GM12878 (cell line): Measurements from ENCODE around the gene TMEM167A. TPM values are rescaled to one million over a fixed set of nuclear protein-coding genes. Genes with fewer than 3 reads are reported as not detected.

Source experiments
- ATAC-seq: fragments of 200-7000 bp; cut with Tn5 transposase; 3 replicates; pipeline ENCODE4 v1.9.1; 2020; ENCODE audit warnings: mild to moderate bottlenecking, moderate library complexity
- BruUV-seq: library from RNA; stranded (reverse); fragments of 400-500 nt; replicated peaks from 2 replicates; lab custom pipeline; 2021; lab: Mats Ljungman, UMichigan
- CTCF ChIA-PET: fragments of 300-600 bp; sonication (Branson Sonifier 250); formaldehyde crosslinking; extraction: SDS; loops from one replicate; lab custom pipeline; 2021; ENCODE audit warnings: inconsistent platforms; lab: Yijun Ruan, JAX
- POLR2A ChIA-PET: fragments of 350-600 bp; formaldehyde crosslinking; extraction: SDS; loops from one replicate; lab custom pipeline; 2021; ENCODE audit warnings: inconsistent platforms; lab: Charles Lee
- RAD21 ChIA-PET: fragments of 300-600 bp; sonication (Branson Sonifier 250); formaldehyde crosslinking; loops from one replicate; lab custom pipeline; 2023; ENCODE audit warnings: antibody characterized with exemption; ENCODE audit not compliant: unreplicated experiment; lab: Charles Lee
- SMC1A ChIA-PET: fragments of 300-600 bp; sonication (Branson Sonifier 250); formaldehyde crosslinking; loops from one replicate; lab custom pipeline; 2023; ENCODE audit not compliant: unreplicated experiment, uncharacterized antibody; lab: Charles Lee
- DNase-seq: peaks from one replicate; pipeline ENCODE4 v3.0.0-alpha.2; 2011; ENCODE audit warnings: low read depth, low spot score
- FAIRE-seq: peaks from 3 replicates; lab custom pipeline; 2011; peaks lifted over from hg19 to GRCh38; lab: Jason Lieb, UNC
- H2AFZ ChIP-seq: 2 replicates; pipeline ENCODE4 v1.6.0; 2011; ENCODE audit warnings: low read depth, low read length, control low read depth; ENCODE audit not compliant: control insufficient read depth
- H3K27ac ChIP-seq: 2 replicates; pipeline ENCODE4 v1.5.1; 2011; ENCODE audit warnings: control low read depth; ENCODE audit not compliant: control insufficient read depth, insufficient read depth
- H3K27me3 ChIP-seq, 2 experiments: replicated peaks in 1 of 2; 2 replicates each; pipeline versions ENCODE4 v1.6.0 to v1.6.1; 2011; ENCODE audit warnings: low read length in 1 of 2; ENCODE audit not compliant: control insufficient read depth in 2 of 2, insufficient read depth in 2 of 2
- H3K36me3 ChIP-seq, 2 experiments: 2 replicates each; pipeline ENCODE4 v1.5.1; 2011; ENCODE audit warnings: low read length in 1 of 2; ENCODE audit not compliant: control insufficient read depth in 2 of 2, insufficient read depth in 2 of 2
- H3K4me1 ChIP-seq: 2 replicates; pipeline ENCODE4 v1.6.1; 2011; ENCODE audit warnings: mild to moderate bottlenecking, low read length, moderate library complexity, mixed read lengths; ENCODE audit not compliant: control insufficient read depth, insufficient read depth
- H3K4me2 ChIP-seq: 2 replicates; pipeline ENCODE4 v1.6.0; 2011; ENCODE audit warnings: control low read depth; ENCODE audit not compliant: control insufficient read depth, insufficient read depth
- H3K4me3 ChIP-seq: fragments of 200-600 bp; sonication (generic); 2 replicates; pipeline ENCODE4 v1.5.1; 2016
- H3K79me2 ChIP-seq: 2 replicates; pipeline ENCODE4 v1.6.0; 2011; ENCODE audit warnings: low read length; ENCODE audit not compliant: control insufficient read depth, insufficient read depth
- H3K9ac ChIP-seq: 2 replicates; pipeline ENCODE4 v1.8.0; 2011; ENCODE audit warnings: low read length, control low read depth, mixed read lengths; ENCODE audit not compliant: control insufficient read depth, insufficient read depth
- H3K9me3 ChIP-seq: replicated peaks from 3 replicates; pipeline ENCODE4 v1.5.1; 2011; ENCODE audit warnings: mild to moderate bottlenecking, low read length; ENCODE audit not compliant: control insufficient read depth, insufficient read depth
- H4K20me1 ChIP-seq: 2 replicates; pipeline ENCODE4 v1.6.0; 2011; ENCODE audit not compliant: control insufficient read depth, insufficient read depth
- CBX3 ChIP-seq: fragments of 200-600 bp; sonication (generic); IDR thresholded peaks from 2 replicates; pipeline ENCODE4 v1.6.1; 2016; ENCODE audit warnings: low read depth, borderline replicate concordance
- GABPA ChIP-seq: IDR thresholded peaks from 2 replicates; pipeline ENCODE4 v1.6.1; 2014; ENCODE audit warnings: antibody characterized with exemption, low read depth, mild to moderate bottlenecking, inconsistent platforms
- GATAD2B ChIP-seq: fragments of 450-650 bp; conservative IDR thresholded peaks from 2 replicates; pipeline ENCODE4 v1.6.1; 2017; ENCODE audit warnings: low read depth, mild to moderate bottlenecking, moderate library complexity
- JUND ChIP-seq: IDR thresholded peaks from 2 replicates; pipeline ENCODE4 v1.6.1; 2012; ENCODE audit warnings: low read depth, mild to moderate bottlenecking, low read length, improper control_type of control experiment, moderate library complexity
- NFIC ChIP-seq: IDR thresholded peaks from 2 replicates; pipeline ENCODE4 v1.6.1; 2012; ENCODE audit warnings: low read depth, mild to moderate bottlenecking, inconsistent platforms, low read length, moderate library complexity
- NR2C1 ChIP-seq: fragments of 450-650 bp; IDR thresholded peaks from 2 replicates; pipeline ENCODE4 v1.6.1; 2017; ENCODE audit warnings: antibody characterized with exemption, mild to moderate bottlenecking, moderate library complexity
- RCOR1 ChIP-seq: conservative IDR thresholded peaks from 2 replicates; pipeline ENCODE4 v1.6.1; 2012; ENCODE audit warnings: low read depth, low read length, improper control_type of control experiment
- SIN3A ChIP-seq: IDR thresholded peaks from 2 replicates; pipeline ENCODE4 v1.6.1; 2012; ENCODE audit warnings: low read depth, low read length, improper control_type of control experiment
- SKIL ChIP-seq: fragments of 450-650 bp; IDR thresholded peaks from 2 replicates; pipeline ENCODE4 v1.6.1; 2017; ENCODE audit warnings: mild to moderate bottlenecking, low read depth, inconsistent platforms; ENCODE audit not compliant: poor library complexity, severe bottlenecking
- ZNF592 ChIP-seq: fragments of 450-650 bp; IDR thresholded peaks from 2 replicates; pipeline ENCODE4 v1.6.1; 2017; ENCODE audit warnings: mild to moderate bottlenecking, moderate library complexity
- WGBS: methylation state at CpG from one replicate; pipeline ENCODE4 v1.1.6; 2016; ENCODE audit warnings: low lambda C conversion rate; ENCODE audit not compliant: insufficient replicate concordance, insufficient coverage; ENCODE audit errors: missing lambda C conversion rate; 5-methylcytosine and 5-hydroxymethylcytosine counted together
- in situ Hi-C: fragments of 300-500 bp; cut with MboI; formaldehyde crosslinking; loops from 9 replicates; pipeline ENCODE4 v1.14.3; 2018; ENCODE audit warnings: mixed read lengths
- intact Hi-C: fragments of 100-400 bp; cut with micrococcal nuclease; formaldehyde crosslinking; loops from one replicate; pipeline ENCODE4 v1.14.2; 2022; ENCODE audit not compliant: unreplicated experiment
- polyA plus RNA-seq, 11 experiments: library from polyadenylated mRNA; depleted of rRNA in 4 of 11; unstranded in 6 of 11; stranded (reverse) in 5 of 11; fragments of >200 nt; fragmentation: Nextera tagmentation in 4 of 11; fragmentation: Illumina TruSeq in 1 of 11; extraction: Ambion mirVana in 4 of 11; extraction: Trizol in 1 of 11; gene quantifications; 1 replicate in 1 of 11; 2 replicates in 10 of 11; pipeline versions ENCODE4 v1.2.1 to v1.2.3, GENCODE V29; 2011 to 2016; ENCODE audit warnings: inconsistent platforms in 2 of 11, missing spikeins in 2 of 11, low read depth in 1 of 11
- total RNA-seq, 4 experiments: library from RNA; depleted of rRNA in 3 of 4; stranded (reverse); fragments of >200 nt in 3 of 4; fragmentation: Illumina TruSeq in 1 of 4; extraction: Trizol in 1 of 4; gene quantifications; 2 replicates each; pipeline versions ENCODE4 v1.2.1 to v1.2.3, GENCODE V29; 2013 to 2021

Gene TMEM167A
- total and polyA plus RNA-seq, 10 of the 15 experiments (the other 5 are each of a cell fraction or from before 2014, with no cell fraction given), result 29.5 to 363 (median 85.6) TPM

- no peak for TF ChIP-seq ZNF592
- TF ChIP-seq CBX3, result no peak
- no peak for TF ChIP-seq GATAD2B
- no peak for TF ChIP-seq GABPA
These were observed 4.2 kb downstream of the TMEM167A start (continued) for GRCh38 chr5:83072966-83073365.

GRCh38 chr5:83071286-83072051 is 5.7 kb downstream of the TMEM167A start:
- H3K27me3 ChIP-seq, result no peaks in the 10 kb centered on the region

More at GRCh38 chr5:83071286-83072051, 5.7 kb downstream of the TMEM167A start:
- ChIA-PET RAD21 (no interaction called here), CTCF (no interaction called here), POLR2A (no interaction called here), SMC1A (interaction anchor here (0.6 to 1.3 kb wide), 4 partner anchors 10 to 363 kb away, joined by 3 to 4 read pairs (median 3); no protein-coding TSS in a partner anchor)
- peaks cover 2% of the 10 kb centered on the region; the same call in 2 of the 3 replicates for H3K9me3 ChIP-seq
- no TSS peak for BruUV-seq
- no peaks in the 10 kb centered on the region for H3K4me1 ChIP-seq
- H3K4me2 ChIP-seq, result 0 out of 2 replicates have a peak overlapping the region, but pooled peaks have one; percentile 35
- intact Hi-C loops (loop anchor here (10.0 kb wide), 3 partner anchors 293 to 797 kb away; partner anchors contain the start of gene RPS23), in situ Hi-C loops (no loop called here)
- peaks cover 87% of the 10 kb centered on the region for H3K79me2 ChIP-seq
- H4K20me1 ChIP-seq, result no peaks in the 10 kb centered on the region
- no peak overlapping the region for H3K27ac ChIP-seq
- no peak overlapping the region for H3K4me3 ChIP-seq
- no peak for ATAC-seq
- H3K9ac ChIP-seq, result no peak overlapping the region
- FAIRE-seq, result no peak
- WGBS, result 95% methylated on average over 2 of the region's 2 CpGs
- H3K36me3 ChIP-seq, result no peaks in the 10 kb centered on the region; a peak in 2 of 4 replicates
- no peak for TF ChIP-seq SIN3A
- no peak for TF ChIP-seq NR2C1
- no peak for TF ChIP-seq NFIC
- TF ChIP-seq JUND, result no peak
- TF ChIP-seq RCOR1, result no peak
- no peak for TF ChIP-seq SKIL
- H2AFZ ChIP-seq, result no peak overlapping the region
- no peak for DNase-seq
